ENCODE data around the gene PLCH1.

GRCh38 chr3:155492841-155493240 is 252.0 kb downstream of the PLCH1 start:
- TF ChIP-seq CTCF (IDR thresholded peaks at IDR 0.05; ENCODE audit: low read depth, low read length, missing input control), result no peak
- no peak for TF ChIP-seq MAX (IDR thresholded peaks at IDR 0.05)
- TF ChIP-seq FOXA1 (IDR thresholded peaks at IDR 0.05), result no peak
- no peak for TF ChIP-seq ZBTB33 (IDR thresholded peaks at IDR 0.05)
- TF ChIP-seq JUND (IDR thresholded peaks at IDR 0.05), result no peak
- no peak for TF ChIP-seq TAF1 (conservative IDR thresholded peaks at IDR 0.05)
- TF ChIP-seq EGR1 (IDR thresholded peaks at IDR 0.05; ENCODE audit: low read depth in 2 of 2), result no peak
- no peak for TF ChIP-seq RAD21 (IDR thresholded peaks at IDR 0.05)
- TF ChIP-seq YY1 (IDR thresholded peaks at IDR 0.05), result no peak
- TF ChIP-seq RXRA (IDR thresholded peaks at IDR 0.05), result no peak
- no peak for TF ChIP-seq REST (IDR thresholded peaks at IDR 0.05)
